Endothelial cell of umbilical vein (primary cell): ENCODE results near the gene VCY1B. TPM values are rescaled to one million over a fixed set of nuclear protein-coding genes. Genes with fewer than 3 reads are reported as not detected.
"Not testable (repeated sequence)": the region's sequence is repeated elsewhere in the genome, so short reads cannot be mapped to it uniquely, and the experiment has no call there.

Source experiments
- Bru-seq: library from RNA; stranded (reverse); fragments of 400-500 nt; gene quantifications from one replicate; lab custom pipeline; 2021; lab: Mats Ljungman, UMichigan
- BruChase-seq, 2 experiments: library from RNA; stranded (reverse); fragments of 400-500 nt; gene quantifications; one replicate each; lab custom pipeline; 2021; lab: Mats Ljungman, UMichigan
- BruUV-seq: library from RNA; stranded (reverse); fragments of 400-500 nt; replicated peaks from 2 replicates; lab custom pipeline; 2021; lab: Mats Ljungman, UMichigan
- CTCF ChIA-PET: fragments of 300-600, 350-600 bp; sonication (Branson Sonifier 250); formaldehyde crosslinking; loops from one replicate; lab custom pipeline; 2021; ENCODE audit warnings: antibody characterized with exemption, inconsistent platforms; lab: Charles Lee
- POLR2A ChIA-PET: fragments of 300-600, 350-600 bp; sonication (Branson Sonifier 250); formaldehyde crosslinking; loops from one replicate; lab custom pipeline; 2021; ENCODE audit warnings: antibody characterized with exemption, inconsistent platforms; lab: Charles Lee
- DNase-seq: peaks from one replicate; pipeline ENCODE4 v3.0.0-alpha.2; 2011; ENCODE audit warnings: low read depth, low spot score
- FAIRE-seq: peaks from 2 replicates; lab custom pipeline; 2011; peaks lifted over from hg19 to GRCh38; lab: Jason Lieb, UNC
- H2AFZ ChIP-seq: 2 replicates; pipeline ENCODE4 v1.6.0; 2012; ENCODE audit warnings: low read depth, low read length, control low read depth, inconsistent platforms
- H3K27ac ChIP-seq: 2 replicates; pipeline ENCODE4 v1.5.1; 2011; ENCODE audit warnings: low read depth, mild to moderate bottlenecking, control low read depth, low read length, moderate library complexity; ENCODE audit not compliant: insufficient read depth
- H3K27me3 ChIP-seq, 2 experiments: 2 replicates each; pipeline versions ENCODE4 v1.6.0 to v1.6.1; 2011; ENCODE audit warnings: low read length in 2 of 2, mixed read lengths in 1 of 2; ENCODE audit not compliant: control insufficient read depth in 2 of 2, insufficient read depth in 2 of 2
- H3K36me3 ChIP-seq, 2 experiments: 2 replicates in 1 of 2; 3 replicates in 1 of 2; pipeline ENCODE4 v1.5.1; 2011; ENCODE audit warnings: low read length in 2 of 2, mild to moderate bottlenecking in 1 of 2, moderate library complexity in 1 of 2; ENCODE audit not compliant: control insufficient read depth in 2 of 2, insufficient read depth in 2 of 2; ENCODE audit errors: extremely low read depth in 1 of 2
- H3K4me1 ChIP-seq: 3 replicates; pipeline ENCODE4 v1.5.1; 2011; ENCODE audit warnings: mild to moderate bottlenecking, low read length; ENCODE audit not compliant: control insufficient read depth, insufficient read depth; ENCODE audit errors: extremely low read depth
- H3K4me2 ChIP-seq: 2 replicates; pipeline ENCODE4 v1.6.1; 2011; ENCODE audit warnings: low read length, control low read depth, mixed read lengths; ENCODE audit not compliant: insufficient read depth
- H3K4me3 ChIP-seq, 3 experiments: fragments of 200-600 bp in 1 of 3; sonication (generic), shearing (Covaris generic) in 1 of 3; replicated peaks in 1 of 3; 2 replicates each; pipeline ENCODE4 v1.5.1; 2011 to 2016; ENCODE audit warnings: control low read depth in 3 of 3, low read length in 3 of 3, mild to moderate bottlenecking in 2 of 3, inconsistent platforms in 1 of 3, low read depth in 1 of 3, moderate library complexity in 1 of 3; ENCODE audit not compliant: insufficient read depth in 1 of 3
- H3K79me2 ChIP-seq: 2 replicates; pipeline ENCODE4 v1.6.0; 2012; ENCODE audit warnings: low read length, inconsistent platforms; ENCODE audit not compliant: control insufficient read depth, insufficient read depth
- H3K9ac ChIP-seq: replicated peaks from 2 replicates; pipeline ENCODE3; 2011; ENCODE audit warnings: low read length, control low read depth; ENCODE audit not compliant: insufficient read depth; ENCODE audit errors: extremely low read depth
- H3K9me1 ChIP-seq: replicated peaks from 3 replicates; pipeline ENCODE4 v1.6.0; 2011; ENCODE audit warnings: mild to moderate bottlenecking, low read length; ENCODE audit not compliant: control insufficient read depth, insufficient read depth; ENCODE audit errors: extremely low read depth
- H3K9me3 ChIP-seq: replicated peaks from 2 replicates; pipeline ENCODE4 v1.5.1; 2012; ENCODE audit warnings: low read length, inconsistent platforms; ENCODE audit not compliant: control insufficient read depth, insufficient read depth
- H4K20me1 ChIP-seq: replicated peaks from 2 replicates; pipeline ENCODE3; 2011; ENCODE audit warnings: mild to moderate bottlenecking, low read length; ENCODE audit not compliant: control insufficient read depth, insufficient read depth; ENCODE audit errors: extremely low read depth
- dilution Hi-C: fragments of 300-500 bp; cut with MboI; formaldehyde crosslinking; loops from one replicate; pipeline ENCODE4 v1.15.0; 2019; ENCODE audit warnings: low sequenced_read_pairs; ENCODE audit not compliant: extremely low pct_ligation_motif_present
- intact Hi-C: fragments of 100-400 bp; cut with micrococcal nuclease; formaldehyde crosslinking; loops from one replicate; pipeline ENCODE4 v1.10.0; 2022
- long read RNA-seq: library from polyadenylated mRNA; stranded (forward); transcript quantifications from one replicate; pipeline ENCODE4 v2.0.0, GENCODE V29; 2021
- polyA minus RNA-seq, 3 experiments: library from RNA; depleted of rRNA, polyadenylated mRNA; stranded (reverse); fragments of >200 nt; gene quantifications; 1 replicate in 1 of 3; 2 replicates in 2 of 3; pipeline ENCODE4 v1.2.3, GENCODE V29; 2011
- polyA plus RNA-seq, 4 experiments: library from polyadenylated mRNA; depleted of rRNA in 3 of 4; stranded (reverse) in 3 of 4; unstranded in 1 of 4; fragments of >200 nt; gene quantifications; 2 replicates each; pipeline versions ENCODE4 v1.2.1 to v1.2.3, GENCODE V29; 2011 to 2012; ENCODE audit warnings: missing spikeins in 1 of 4
- total RNA-seq: library from RNA; stranded (reverse); gene quantifications from 2 replicates; pipeline ENCODE4 v1.2.3, GENCODE V29; 2021

Gene VCY1B
- total RNA-seq (not detected in 2 replicates), polyA plus RNA-seq (not detected in 2 replicates), polyA minus RNA-seq (not detected in 2 replicates), Bru-seq, nascent RNA (not detected), BruChase-seq, experiment 1, labeled RNA remaining after a 6-hour chase (not detected), BruChase-seq, experiment 2, labeled RNA remaining after a 2-hour chase (not detected)
- not detected in 2 replicates for polyA plus RNA-seq (2011; cell fraction: cytosol; rRNA removed)
- polyA plus RNA-seq (2011; cell fraction: nucleus; rRNA removed) = not detected in 2 replicates
- polyA plus RNA-seq (2012) = not detected in 2 replicates
- not detected for polyA minus RNA-seq (2011; cell fraction: cytosol; rRNA and poly(A)+ RNA removed)
- polyA minus RNA-seq (2011; cell fraction: nucleus; rRNA and poly(A)+ RNA removed) = not detected in 2 replicates
- long read RNA-seq = 0 reads

- dilution Hi-C loops, BruUV-seq: not testable (repeated sequence)
Observed at GRCh38 chrY:14055927-14056326, at the start of gene VCY1B. Gene VCY1B (plus strand): TSS chrY:14056227. CDS start chrY:14056290, 63 bp downstream.

GRCh38 chrY:14011916-14012315 is 44.1 kb upstream of the VCY1B start:
- H3K79me2 ChIP-seq, H3K4me3 ChIP-seq, H3K27ac ChIP-seq, FAIRE-seq, H3K4me2 ChIP-seq, H3K27me3 ChIP-seq, H3K9me3 ChIP-seq, H3K9me1 ChIP-seq, H3K9ac ChIP-seq, BruUV-seq, DNase-seq, dilution Hi-C loops, H4K20me1 ChIP-seq, H3K36me3 ChIP-seq, H3K4me1 ChIP-seq, POLR2A ChIA-PET, H2AFZ ChIP-seq, CTCF ChIA-PET, intact Hi-C loops: not testable (repeated sequence)

More at GRCh38 chrY:14055927-14056326, at the start of gene VCY1B:
- POLR2A ChIA-PET, H3K9ac ChIP-seq, H3K4me2 ChIP-seq, CTCF ChIA-PET, intact Hi-C loops, H3K79me2 ChIP-seq, H3K9me1 ChIP-seq, FAIRE-seq, H3K4me3 ChIP-seq, DNase-seq, H3K27me3 ChIP-seq, H3K36me3 ChIP-seq, H4K20me1 ChIP-seq, H3K27ac ChIP-seq, H2AFZ ChIP-seq, H3K9me3 ChIP-seq, H3K4me1 ChIP-seq: not testable (repeated sequence)

- H3K4me2 ChIP-seq, H3K36me3 ChIP-seq, H3K9me1 ChIP-seq, POLR2A ChIA-PET, H3K79me2 ChIP-seq, H3K9ac ChIP-seq, BruUV-seq, CTCF ChIA-PET, H2AFZ ChIP-seq, dilution Hi-C loops, FAIRE-seq, H3K27me3 ChIP-seq, intact Hi-C loops, H3K4me3 ChIP-seq, H4K20me1 ChIP-seq, DNase-seq, H3K27ac ChIP-seq, H3K4me1 ChIP-seq, H3K9me3 ChIP-seq: not testable (repeated sequence)
Observed at GRCh38 chrY:14030395-14030794, 25.6 kb upstream of the VCY1B start.
